HL-60/S4 (cell line): ENCODE measurements around the gene TECPR2.
"Not testable (repeated sequence)": the region's sequence is repeated elsewhere in the genome, so short reads cannot be mapped to it uniquely, and the experiment has no call there.

Experiments
- in situ Hi-C: fragments of 300-500 bp; cut with MboI; formaldehyde crosslinking; loops from 2 replicates; pipeline ENCODE4 v1.14.3; 2022; ENCODE audit warnings: low sequenced_read_pairs

Gene TECPR2

DNA sequence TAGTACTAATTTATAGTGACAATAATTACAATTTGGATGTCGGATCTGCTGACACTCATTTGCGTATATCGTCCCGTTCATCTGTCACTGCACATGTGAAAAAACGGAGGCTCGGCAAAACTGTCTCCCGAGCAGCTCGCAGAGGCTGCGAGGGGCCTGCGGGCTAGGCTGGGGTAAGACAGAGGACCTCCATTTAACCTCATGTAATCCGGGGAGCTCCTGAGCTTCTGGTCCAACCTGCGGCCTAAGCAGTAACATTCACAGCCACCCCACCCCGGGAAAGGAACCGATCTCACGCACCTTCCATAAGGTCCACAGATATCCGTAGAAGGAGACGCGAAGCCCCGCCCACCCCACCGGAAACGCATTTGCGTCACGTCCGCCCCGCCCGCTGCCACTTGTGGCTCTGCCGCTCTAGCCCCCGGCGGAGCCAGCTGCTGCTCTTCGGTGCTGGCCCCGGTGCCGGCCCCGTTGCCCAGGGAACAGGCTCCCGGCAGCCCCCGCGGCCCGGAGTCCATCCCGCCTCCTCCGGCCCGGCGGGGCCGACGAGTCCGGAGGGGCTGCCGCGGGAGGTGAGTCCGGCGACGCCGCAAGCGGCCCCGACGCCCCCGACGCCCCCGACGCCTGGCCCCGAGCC lies at the start of gene TECPR2, which contains the start of gene CINP:
Gene TECPR2, plus strand, starts transcription at position 397 of the 637 bp plus-strand sequence. CDS start 13,781 bp downstream, outside the sequence.
Gene CINP, minus strand, starts transcription at position 346 of the 637 bp plus-strand sequence. Its CDS starts 39 bp downstream, at position 307.
- in situ Hi-C loops = no loop called here

DNA sequence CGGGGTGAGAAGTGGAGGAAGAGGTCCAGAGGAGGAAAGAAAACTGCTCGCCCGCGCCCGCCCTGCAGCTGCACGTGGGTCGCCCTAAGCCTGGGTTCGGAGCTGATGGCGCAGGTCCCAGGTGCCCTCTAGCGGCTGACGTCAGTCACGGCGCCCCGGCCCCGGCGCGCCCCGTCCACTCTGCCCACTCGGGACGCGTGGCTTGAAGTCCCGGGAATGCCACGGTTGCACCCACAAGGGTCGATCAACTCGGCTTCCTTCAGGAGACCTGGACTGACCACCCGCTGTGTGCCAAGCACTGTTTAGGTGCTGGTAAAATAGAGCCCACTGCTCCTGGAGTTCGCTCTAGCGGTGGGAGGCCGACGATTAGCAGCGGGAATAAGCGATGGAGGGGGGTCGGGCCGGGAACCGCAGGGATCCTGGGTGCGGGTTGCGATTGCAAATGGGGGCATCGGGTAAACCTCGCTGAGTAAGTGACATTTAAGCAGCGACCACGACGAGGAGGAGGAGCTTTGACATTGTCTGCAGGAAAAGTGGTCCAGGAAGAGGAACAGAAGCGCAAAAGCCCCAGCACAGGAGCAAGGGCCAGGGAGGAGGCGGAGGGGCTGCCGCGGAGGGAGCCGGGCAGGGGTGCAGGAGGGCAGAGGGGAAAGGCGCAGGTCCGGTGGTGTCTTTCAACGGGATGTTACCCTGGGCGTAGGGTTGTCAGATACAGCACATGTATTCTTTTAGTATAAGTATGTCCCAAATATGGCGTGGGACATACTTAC lies 48.3 kb upstream of the TECPR2 start:
- in situ Hi-C loops = loop anchor here (10.0 to 25.0 kb wide), 3 partner anchors 200 to 602 kb away; partner anchors contain the start of gene DYNC1H1

DNA sequence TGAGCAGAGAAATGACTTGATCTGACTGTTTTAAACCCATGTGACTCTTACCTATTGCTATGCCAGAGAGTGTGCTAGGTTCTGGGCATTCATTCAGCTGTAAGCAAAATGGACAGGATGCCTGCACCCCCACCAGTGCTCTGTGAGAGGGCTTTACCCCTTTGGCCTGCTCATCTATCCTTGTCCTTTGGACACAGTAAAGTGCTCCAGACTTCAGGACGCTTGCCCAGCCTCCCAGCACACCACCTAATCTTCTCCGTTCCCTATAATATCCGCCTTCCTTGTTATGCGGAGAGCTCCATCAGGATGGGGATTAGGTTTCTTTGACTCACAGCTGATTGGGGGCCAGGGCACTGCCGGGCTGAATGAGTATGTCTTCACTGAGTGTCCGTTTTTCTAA lies 47.6 kb upstream of the TECPR2 start:
- in situ Hi-C loops = loop anchor here (10.0 to 25.0 kb wide), 3 partner anchors 200 to 603 kb away; partner anchors contain the start of gene DYNC1H1

DNA sequence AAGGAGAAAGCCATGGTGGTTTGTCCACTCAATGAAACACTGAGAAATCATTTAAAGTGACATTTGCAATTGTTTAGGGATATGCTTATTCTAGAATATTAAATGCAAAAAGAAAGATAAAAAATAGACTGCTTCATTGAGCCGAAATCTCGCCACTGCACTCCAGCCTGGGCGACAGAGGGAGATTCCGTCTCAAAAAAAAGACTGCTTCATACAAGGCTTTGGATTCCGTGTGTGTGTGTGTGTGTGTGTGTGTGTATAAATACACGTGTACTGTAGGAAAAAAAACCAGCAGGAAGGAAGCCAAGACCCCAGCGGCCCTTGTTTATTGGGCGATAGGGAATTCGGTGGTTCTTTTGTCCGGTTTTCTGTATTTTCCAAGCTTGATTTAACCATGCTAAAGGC lies 46.4 kb upstream of the TECPR2 start:
- in situ Hi-C loops = loop anchor here (10.0 to 25.0 kb wide), 3 partner anchors 198 to 604 kb away; partner anchors contain the start of gene DYNC1H1

DNA sequence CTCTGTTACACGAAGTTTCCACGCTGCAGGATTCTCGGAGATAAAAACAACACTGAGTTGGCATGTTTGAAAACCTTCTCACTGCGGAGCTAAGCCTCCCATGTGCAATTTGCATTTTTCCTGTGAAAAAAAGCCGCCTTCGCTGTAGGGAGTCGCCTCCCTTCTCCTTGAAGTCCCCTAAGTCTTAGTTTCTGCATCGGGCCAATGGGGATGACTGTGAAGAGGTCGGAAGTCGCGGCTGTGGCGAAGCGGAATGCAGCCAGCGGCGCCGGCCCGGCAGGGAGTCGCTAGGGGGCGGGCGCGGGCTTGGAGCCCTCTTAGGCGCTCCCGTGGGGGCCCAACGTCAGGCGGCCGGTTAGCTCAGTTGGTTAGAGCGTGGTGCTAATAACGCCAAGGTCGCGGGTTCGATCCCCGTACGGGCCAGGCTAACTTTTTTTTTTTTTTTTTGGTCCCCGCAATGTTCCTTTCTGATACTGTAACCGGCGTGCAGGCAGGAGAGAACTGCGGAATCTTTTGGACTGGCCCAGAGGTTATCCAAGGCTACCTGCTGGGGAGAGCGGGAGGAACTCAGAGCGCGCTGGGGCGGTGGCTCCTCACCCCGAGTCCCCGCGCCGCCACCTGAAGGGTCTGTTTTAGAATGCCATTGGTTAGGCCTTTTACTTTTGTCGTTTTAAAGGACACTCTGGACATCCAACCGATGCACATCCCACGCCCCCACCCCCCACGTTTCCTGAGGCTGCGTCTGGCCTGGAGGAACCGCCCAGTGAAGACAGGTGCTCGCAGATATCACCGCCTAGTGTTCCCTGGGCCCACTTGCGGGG lies 45.8 kb upstream of the TECPR2 start:
- in situ Hi-C loops = loop anchor here (10.0 to 25.0 kb wide), 3 partner anchors 198 to 605 kb away; partner anchors contain the start of gene DYNC1H1

DNA sequence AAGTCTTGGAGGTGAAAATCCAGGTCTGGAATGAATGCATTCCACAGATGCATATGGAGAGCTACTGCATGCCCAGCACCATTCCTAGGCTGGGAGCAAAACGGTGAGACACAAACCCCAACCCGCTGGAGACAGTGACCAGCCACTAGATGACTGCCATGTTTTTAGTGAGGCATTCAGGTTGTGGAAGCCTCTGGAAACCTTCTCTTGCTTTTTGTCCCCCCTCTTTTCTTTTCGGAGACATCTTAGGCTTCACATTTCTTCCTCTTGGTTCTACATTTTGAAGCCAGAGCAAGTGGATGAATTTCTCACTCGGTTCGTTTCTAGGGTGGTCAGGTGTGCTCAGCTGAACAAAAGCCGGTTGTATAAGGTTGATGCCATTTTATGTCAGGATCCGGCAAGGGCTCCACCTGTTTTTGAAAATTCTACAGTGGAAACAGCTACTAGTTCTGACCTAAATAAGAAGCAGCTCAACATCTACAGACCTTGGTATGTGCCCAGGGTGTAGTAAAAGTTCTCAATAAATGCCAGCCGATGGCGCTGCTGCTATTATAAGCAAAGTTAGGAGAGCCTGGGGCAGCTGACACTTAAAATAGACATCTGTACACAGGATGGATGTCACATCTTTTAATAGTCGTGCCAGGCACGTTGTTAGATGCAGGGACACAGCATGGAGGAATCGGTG lies 45.0 kb upstream of the TECPR2 start:
- in situ Hi-C loops = loop anchor here (10.0 to 25.0 kb wide), 3 partner anchors 197 to 605 kb away; partner anchors contain the start of gene DYNC1H1

DNA sequence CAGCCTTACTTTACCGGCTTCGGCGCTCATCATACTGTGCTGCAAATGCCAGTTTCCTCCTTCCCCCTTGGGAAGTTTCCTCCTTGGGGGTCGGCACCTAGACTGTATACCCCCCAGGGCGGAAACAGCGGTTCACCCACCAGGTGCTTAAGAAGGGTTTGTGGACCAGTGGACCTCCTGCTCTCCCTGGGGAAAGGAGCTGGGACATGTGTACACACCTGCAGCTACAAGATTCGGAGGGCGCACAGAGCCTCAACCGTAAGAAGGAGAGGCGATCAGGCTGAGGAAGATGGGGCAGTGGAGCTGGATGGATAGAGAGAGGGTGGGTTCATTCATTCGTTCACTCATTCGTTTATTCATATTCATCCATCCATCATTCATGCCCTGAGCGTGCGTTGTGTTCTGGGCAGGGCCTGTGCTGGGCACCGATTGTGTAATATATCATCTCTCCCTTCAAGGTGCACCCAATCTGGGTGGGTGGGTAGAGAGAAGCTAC lies 43.9 kb upstream of the TECPR2 start:
- in situ Hi-C loops = loop anchor here (10.0 to 25.0 kb wide), 3 partner anchors 196 to 607 kb away; partner anchors contain the start of gene DYNC1H1

- in situ Hi-C loops = loop anchor here (10.0 to 25.0 kb wide), 3 partner anchors 195 to 607 kb away; partner anchors contain the start of gene DYNC1H1
Measured at GRCh38 chr14:102319351-102320032, 43.2 kb upstream of the TECPR2 start, which contains the start of gene ZNF839. ZNF839 (plus strand) TSS chr14:102319746; CDS start chr14:102319766, 20 bp downstream.

DNA sequence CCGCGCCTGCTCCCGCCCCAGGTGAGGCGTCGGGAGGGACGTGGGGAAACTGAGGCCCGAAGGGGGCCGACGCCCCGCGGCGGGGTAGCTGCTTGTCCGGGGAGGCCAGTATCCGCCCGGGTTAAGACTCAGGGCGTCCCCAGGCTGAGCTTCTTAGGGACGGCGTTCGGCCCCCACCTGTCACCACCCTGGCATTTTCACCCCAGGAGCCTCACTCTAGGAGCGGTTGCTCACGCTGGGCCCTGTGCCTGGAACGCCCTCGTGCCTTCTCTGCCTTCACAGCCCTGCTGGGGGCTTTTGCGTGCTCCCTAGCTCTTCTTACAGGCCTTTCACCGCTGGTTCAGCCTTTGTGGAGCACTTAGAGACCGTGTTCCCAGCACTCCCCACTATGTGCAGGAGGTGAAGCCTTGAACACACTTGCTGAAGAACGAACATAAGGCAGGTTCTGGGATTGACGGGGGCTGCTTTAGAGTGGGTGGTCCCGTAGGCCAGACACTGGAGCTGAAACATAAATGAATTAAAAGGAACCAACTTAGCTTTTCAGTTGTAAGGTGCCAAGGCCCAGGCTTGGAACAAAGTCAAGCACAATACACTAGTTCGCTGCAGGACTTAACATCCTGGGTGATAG lies 42.6 kb upstream of the TECPR2 start:
- in situ Hi-C loops = loop anchor here (25.0 kb wide), 1 partner anchor 608 kb away; no protein-coding TSS in a partner anchor

- in situ Hi-C loops = loop anchor here (25.0 kb wide), 1 partner anchor 609 kb away; no protein-coding TSS in a partner anchor
Measured at GRCh38 chr14:102320671-102321455, 41.9 kb upstream of the TECPR2 start.

DNA sequence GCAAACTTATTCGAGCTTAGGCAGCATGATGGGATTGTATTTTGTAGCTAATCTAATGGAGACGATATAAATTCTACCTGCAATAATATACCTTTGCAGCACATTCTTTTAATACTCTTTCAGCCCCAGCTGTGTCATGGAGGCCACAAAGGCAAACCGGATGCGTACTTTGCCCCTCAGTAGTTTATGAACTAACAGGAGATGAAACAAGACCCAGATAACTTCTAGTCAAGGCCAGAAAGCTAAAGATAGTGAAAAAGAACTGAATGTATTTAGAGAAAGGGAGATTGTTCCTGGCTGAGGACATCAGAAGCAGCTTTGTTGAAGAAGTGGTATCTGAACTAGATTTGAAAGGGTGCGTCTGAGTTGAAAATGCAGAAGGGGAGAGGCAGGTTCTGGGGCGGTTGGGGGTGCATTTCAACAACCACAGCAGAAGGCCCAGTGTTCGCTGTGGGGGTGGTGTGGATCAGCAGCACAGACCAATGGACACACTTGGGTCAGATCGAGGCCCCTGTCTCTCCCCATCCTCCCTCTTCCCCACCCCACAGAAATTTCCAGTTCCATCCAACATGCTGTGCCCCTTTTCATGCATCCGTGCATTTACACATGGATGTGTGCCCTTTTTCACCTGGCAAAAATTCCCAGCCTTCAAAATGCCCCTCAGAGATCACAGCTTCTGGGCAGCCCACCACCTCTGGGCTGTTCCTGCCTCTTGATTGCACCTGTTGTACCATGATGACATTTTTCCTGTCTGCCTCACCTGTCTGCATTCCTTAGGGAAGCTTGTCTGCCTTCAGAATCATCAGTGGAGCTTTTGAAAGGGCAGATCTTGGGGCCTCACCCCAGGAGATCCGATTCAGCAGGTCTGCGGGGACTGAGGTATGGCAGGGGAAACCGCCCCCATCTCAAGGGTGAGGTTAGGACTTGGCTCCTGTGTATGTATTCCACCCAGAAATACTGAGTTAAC lies 41.0 kb upstream of the TECPR2 start:
- in situ Hi-C loops = loop anchor here (25.0 kb wide), 1 partner anchor 609 kb away; no protein-coding TSS in a partner anchor

- in situ Hi-C loops = loop anchor here (25.0 kb wide), 1 partner anchor 611 kb away; no protein-coding TSS in a partner anchor
Measured at GRCh38 chr14:102323102-102323501, 39.6 kb upstream of the TECPR2 start.

DNA sequence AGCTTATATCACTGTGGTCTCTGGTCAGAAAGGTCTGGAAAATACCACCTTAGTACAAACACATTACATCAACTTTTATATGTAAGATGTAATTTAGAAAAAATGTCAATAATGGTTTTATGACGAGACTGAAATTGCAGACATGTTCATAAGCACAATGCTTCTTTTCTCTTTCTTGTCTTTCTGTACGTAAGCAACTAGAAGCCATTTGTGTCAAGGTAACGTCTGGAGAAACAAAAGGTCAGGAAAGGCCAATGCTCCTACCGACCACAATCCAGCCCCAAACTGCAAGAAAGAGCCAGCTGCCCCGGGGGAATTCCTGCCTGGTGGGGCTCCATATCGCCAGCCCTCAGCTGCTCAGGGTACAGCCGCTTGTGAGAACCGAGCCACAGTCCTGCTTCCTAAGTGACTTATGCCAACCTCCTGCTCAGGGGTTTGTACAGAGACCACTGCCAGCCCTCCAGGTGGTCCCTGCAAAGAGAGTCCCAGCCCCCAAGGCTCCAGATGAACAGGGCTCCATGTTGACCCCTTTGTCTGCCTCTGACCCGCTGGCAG lies 36.9 kb upstream of the TECPR2 start:
- in situ Hi-C loops = no loop called here

DNA sequence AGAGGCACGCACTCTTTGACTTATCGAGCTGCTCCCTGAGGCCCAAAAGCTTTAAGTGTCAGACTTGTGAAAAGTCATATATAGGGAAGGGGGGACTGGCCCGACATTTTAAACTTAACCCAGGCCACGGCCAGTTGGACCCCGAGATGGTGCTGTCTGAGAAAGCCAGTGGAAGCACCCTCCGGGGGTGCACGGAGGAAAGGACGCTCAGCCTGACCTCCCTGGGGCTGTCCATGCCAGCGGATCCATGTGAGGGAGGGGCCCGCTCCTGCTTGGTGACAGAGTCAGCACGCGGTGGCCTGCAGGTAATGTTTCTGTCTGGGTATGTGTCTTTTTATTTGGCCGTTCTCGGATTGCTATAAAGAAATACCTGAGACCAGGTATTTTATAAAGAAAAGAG lies 36.2 kb upstream of the TECPR2 start:
- in situ Hi-C loops = no loop called here

DNA sequence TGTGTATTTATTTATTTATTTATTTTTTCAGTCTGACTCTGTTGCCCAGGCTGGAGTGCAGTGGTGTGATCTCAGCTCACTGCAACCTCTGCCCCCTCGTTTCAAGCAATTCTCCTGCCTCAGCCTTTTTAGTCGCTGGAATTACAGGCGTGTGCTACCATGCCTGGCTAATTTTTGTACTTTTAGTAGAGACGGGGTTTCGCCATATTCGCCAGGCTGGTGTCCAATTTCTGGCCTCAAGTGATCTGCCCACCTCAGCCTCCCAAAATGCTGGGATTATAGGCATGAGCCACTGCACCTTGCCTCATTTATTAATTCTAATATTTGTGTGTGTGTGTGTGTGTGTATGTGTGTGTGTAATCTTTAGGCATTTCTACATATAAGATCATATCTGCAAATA lies 33.4 kb upstream of the TECPR2 start:
- in situ Hi-C loops = not testable (repeated sequence)

- in situ Hi-C loops = no loop called here
Measured at GRCh38 chr14:102330806-102331205, 31.9 kb upstream of the TECPR2 start.
